ENCODE measurements around the gene PSMB11.
A peak's percentile ranks its signal among the peaks of the same experiment; 100 is the strongest.

DNA sequence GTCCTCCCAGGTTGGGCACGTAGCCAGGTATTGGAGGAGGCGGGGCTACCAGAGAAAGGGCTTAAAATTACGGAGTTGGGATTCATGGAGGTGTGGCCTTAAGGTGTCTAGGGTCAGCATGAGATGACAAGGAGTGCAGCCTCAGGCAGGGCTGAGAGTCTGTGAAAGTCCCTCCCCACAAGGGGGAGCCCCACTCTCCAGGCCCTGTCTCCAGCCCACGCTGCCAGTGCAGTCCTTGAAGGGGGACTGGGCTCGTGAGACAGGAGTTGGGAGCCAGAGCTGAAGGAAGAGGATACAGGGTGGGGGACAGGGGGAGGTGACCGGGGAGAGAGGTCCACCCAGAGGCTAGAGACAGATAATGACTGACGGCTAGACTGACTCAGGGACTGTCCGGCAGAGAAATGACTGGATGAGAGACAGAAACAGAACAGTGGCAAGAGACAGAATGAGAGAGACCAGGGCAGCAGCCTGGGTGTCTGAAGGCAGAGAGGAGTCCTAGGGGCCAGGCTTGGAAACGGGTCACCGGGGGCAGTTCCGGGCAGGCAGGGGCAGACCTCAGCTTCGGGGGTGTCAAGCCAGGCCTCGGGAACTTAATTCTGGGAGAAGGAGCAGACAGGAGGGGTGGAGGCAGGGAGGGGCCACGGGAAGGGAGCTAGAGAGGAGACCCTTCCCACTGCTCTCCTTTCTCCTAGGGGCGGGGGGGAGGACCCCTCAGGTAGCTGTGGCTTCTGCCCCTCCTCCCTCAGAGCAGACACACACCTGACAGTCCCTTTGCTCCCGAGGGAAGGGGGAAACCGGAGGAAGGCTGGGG, 14.3 kb downstream of the PSMB11 start:
- TF ChIP-seq CTCF (IDR thresholded peaks at IDR 0.05) (peak; percentile 43 to 65 (median 56)), POLR2A (IDR thresholded peaks at IDR 0.05) (no peak)
